Measurements from ENCODE around the gene APOBEC3F. TPM values are rescaled to one million over a fixed set of nuclear protein-coding genes. Genes with fewer than 3 reads are reported as not detected.

APOBEC3F gene
- total RNA-seq, 2 donors from 2014 or later = 3.4 to 6.3 TPM

DNA sequence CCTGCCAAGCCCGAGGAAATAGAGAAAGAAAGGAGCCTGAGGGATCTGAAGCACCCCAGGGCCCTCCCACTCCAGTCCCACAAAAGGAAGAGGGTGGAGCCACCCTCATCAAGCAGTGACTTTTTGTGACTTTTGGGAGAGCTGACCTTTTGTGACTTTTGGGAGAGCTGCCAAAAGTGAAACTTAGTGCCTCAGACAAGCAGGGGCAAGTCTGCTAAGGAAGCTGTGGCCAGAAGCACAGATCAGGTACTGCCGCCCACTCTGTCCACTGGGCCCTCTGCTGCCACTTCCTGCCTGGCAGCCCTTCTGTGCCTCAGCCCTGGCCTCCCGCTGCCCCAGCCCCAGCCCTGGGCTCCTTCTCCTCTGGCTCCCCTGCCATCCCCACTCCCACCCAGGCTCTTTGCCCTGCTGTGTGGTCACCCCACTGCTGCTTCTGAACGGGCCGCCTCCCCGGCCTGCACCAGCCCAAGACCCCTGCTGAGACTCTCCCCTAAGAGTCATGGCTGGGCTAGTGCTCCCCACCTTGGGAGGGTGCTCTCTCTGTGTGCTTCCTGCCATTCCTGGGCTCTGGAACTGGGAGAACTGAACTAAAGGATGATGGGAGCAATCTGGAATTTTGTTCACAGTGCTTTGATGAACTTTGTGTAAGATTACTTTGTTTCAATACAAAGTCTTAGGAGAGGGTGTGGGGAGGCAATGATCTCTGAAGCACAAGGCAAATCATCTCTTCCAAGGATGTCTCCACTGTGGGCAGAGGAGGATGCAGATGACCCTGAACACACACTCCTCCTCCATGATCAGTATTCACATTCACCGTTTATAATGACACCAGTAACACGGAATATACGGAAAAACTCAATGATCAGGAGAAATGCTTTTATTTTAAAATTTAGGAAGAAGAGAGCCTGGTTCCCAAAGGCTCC lies 56.7 kb downstream of the APOBEC3F start, which contains the start of gene APOBEC3H:
Gene APOBEC3H, plus strand, starts transcription at position 147 of the 923 bp plus-strand sequence. CDS start 3,035 bp downstream, outside the sequence.
- Histone ChIP-seq H3K27me3 (no peaks in the 10 kb centered on the region), H3K36me3 (no peaks in the 10 kb centered on the region), H3K9me3 (no peaks in the 10 kb centered on the region), H3K4me3 (no peak within 1 kb of the TSS), H3K4me1 (peaks cover 0 to 9% of the 10 kb centered on the region in 2 donors), H3K27ac (peak within 1 kb of the TSS in 1 of 2 donors; percentile 14)
- DNase-seq (ENCODE audit: low spot score) = no peak
- TF ChIP-seq, protein P1, sequence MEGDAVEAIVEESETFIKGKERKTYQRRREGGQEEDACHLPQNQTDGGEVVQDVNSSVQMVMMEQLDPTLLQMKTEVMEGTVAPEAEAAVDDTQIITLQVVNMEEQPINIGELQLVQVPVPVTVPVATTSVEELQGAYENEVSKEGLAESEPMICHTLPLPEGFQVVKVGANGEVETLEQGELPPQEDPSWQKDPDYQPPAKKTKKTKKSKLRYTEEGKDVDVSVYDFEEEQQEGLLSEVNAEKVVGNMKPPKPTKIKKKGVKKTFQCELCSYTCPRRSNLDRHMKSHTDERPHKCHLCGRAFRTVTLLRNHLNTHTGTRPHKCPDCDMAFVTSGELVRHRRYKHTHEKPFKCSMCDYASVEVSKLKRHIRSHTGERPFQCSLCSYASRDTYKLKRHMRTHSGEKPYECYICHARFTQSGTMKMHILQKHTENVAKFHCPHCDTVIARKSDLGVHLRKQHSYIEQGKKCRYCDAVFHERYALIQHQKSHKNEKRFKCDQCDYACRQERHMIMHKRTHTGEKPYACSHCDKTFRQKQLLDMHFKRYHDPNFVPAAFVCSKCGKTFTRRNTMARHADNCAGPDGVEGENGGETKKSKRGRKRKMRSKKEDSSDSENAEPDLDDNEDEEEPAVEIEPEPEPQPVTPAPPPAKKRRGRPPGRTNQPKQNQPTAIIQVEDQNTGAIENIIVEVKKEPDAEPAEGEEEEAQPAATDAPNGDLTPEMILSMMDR (IDR thresholded peaks at IDR 0.05) = no peak

DNA sequence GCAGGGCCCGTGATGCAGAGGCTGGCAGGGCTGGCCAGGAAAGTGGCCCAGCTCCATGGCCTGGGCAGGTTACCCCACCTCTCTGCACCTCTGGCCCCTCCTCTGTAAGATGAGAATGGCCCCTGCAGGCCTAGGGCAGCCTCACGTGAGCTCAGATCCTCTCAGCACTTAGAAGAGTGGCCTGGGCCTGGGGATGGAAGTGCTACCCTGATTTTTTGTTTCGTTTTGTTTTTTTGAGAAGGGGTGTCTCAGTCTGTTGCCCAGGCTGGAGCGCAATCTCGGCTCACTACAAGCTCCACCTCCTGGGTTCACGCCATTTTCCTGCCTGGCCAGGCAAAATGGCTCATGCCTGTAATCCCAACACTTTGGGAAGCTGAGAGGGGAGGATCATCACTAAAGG lies 57.4 kb downstream of the APOBEC3F start:
- Histone ChIP-seq H3K36me3 (no peaks in the 10 kb centered on the region), H3K27me3 (no peaks in the 10 kb centered on the region), H3K27ac (no peak overlapping the region), H3K9me3 (no peaks in the 10 kb centered on the region), H3K4me1 (peaks cover 0 to 9% of the 10 kb centered on the region in 2 donors), H3K4me3 (no peak overlapping the region)
- TF ChIP-seq, protein P1 (IDR thresholded peaks at IDR 0.05) = no peak
- DNase-seq (ENCODE audit: low spot score) = no peak

DNA sequence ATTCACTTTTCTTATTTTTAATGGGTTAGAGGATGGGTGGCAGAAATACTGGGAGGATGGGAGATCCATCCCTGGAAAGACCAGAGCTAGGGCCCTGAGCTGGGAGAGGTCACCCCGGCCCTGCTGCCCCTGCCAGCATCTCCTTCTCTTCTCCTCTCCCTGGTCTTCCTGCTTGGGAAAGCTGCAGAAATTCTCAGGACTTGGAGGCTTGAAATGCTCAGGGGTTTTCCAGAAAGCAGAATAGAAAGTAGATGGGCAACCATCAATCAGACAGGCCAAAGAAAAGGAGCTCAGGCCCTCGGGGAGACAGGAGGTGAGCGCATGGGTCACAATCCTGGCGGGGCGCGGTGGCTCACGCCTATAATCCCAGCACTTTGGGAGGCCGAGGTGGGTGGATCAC lies 57.9 kb downstream of the APOBEC3F start:
- Histone ChIP-seq H3K9me3 (no peaks in the 10 kb centered on the region), H3K27me3 (no peaks in the 10 kb centered on the region), H3K4me3 (no peak overlapping the region), H3K36me3 (no peaks in the 10 kb centered on the region), H3K27ac (no peak overlapping the region), H3K4me1 (peaks cover 0 to 9% of the 10 kb centered on the region in 2 donors)
- DNase-seq (ENCODE audit: low spot score) = no peak
- TF ChIP-seq, protein P1 (IDR thresholded peaks at IDR 0.05) = no peak

DNA sequence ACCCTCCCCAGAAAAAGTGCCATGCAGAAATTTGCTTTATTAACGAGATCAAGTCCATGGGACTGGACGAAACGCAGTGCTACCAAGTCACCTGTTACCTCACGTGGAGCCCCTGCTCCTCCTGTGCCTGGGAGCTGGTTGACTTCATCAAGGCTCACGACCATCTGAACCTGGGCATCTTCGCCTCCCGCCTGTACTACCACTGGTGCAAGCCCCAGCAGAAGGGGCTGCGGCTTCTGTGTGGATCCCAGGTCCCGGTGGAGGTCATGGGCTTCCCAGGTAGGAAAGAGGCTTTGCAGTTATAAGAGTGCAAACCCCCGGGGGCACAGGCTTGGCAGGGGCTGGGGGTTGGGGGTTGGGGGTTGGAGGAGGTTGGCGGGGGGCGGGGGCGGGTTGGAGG lies 60.6 kb downstream of the APOBEC3F start:
- TF ChIP-seq, protein P1 (IDR thresholded peaks at IDR 0.05) = no peak
- Histone ChIP-seq H3K27ac (no peak overlapping the region), H3K4me3 (no peak overlapping the region), H3K36me3 (no peaks in the 10 kb centered on the region), H3K27me3 (no peaks in the 10 kb centered on the region), H3K4me1 (peaks cover 0 to 9% of the 10 kb centered on the region in 2 donors), H3K9me3 (no peaks in the 10 kb centered on the region)
- no peak for DNase-seq (ENCODE audit: low spot score)

DNA sequence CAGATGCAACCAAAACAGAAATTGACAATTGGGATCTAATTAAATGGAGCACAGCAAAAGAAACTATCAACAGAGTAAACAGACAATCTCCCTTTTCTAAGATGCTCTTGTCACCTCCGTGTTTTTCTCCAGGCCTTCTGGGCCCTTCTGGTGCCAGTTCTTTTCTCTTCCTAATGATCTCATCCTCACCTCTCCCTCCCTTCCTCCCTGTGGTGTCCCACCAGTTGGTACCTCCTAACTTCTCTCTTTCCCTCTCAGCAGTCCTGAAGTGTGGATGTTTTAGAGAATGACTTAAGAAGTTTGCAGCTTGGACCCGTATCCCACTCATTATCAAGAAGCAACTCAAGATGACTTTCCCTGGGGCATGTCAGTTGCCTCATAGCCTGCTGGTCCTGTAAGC lies 62.8 kb downstream of the APOBEC3F start:
- Histone ChIP-seq H3K27me3 (no peaks in the 10 kb centered on the region), H3K27ac (no peak overlapping the region), H3K4me1 (no peaks in the 10 kb centered on the region), H3K36me3 (no peaks in the 10 kb centered on the region), H3K9me3 (no peaks in the 10 kb centered on the region), H3K4me3 (no peak overlapping the region)
- TF ChIP-seq, protein P1 (IDR thresholded peaks at IDR 0.05) = no peak
- no peak for DNase-seq (ENCODE audit: low spot score)

Other genes with a start within 250 kb of the APOBEC3F start
- gene DNAL4, start 246.7 kb upstream of the APOBEC3F start, total RNA-seq = 10 to 100 TPM; 12.3 TPM
- gene NPTXR, start 196.8 kb upstream of the APOBEC3F start, total RNA-seq = 10 to 100 TPM; 18.0 to 24.6 TPM
- 10 to 100 TPM; 28.0 to 57.0 TPM for gene CBX6, start 168.6 kb upstream of the APOBEC3F start, total RNA-seq
- 1 to 10 TPM in 1 of 2 donors, not detected in 1; 1.1 TPM for gene APOBEC3A, start 83.3 kb upstream of the APOBEC3F start, total RNA-seq
- under 1 TPM in 1 of 2 donors, not detected in 1; 0.90 TPM for gene APOBEC3B, start 58.5 kb upstream of the APOBEC3F start, total RNA-seq
- 10 to 100 TPM in 1 of 2 donors, 1 to 10 TPM in 1; 9.1 to 12.5 TPM for gene APOBEC3C, start 26.6 kb upstream of the APOBEC3F start, total RNA-seq
- 1 to 10 TPM in 1 of 2 donors, not detected in 1; 1.4 TPM for gene APOBEC3D, start 19.7 kb upstream of the APOBEC3F start, total RNA-seq
- 1 to 10 TPM; 2.5 to 3.2 TPM for gene APOBEC3G, start 36.4 kb downstream of the APOBEC3F start, total RNA-seq
- 1 to 10 TPM in 1 of 2 donors, not detected in 1; 1.3 TPM for gene APOBEC3H, start 56.4 kb downstream of the APOBEC3F start, total RNA-seq
- gene CBX7, start 111.8 kb downstream of the APOBEC3F start, total RNA-seq = 100 to 1,000 TPM in 1 of 2 donors, 10 to 100 TPM in 1; 62.0 to 111 TPM
- 10 to 100 TPM; 21.9 to 22.0 TPM for gene PDGFB, start 204.1 kb downstream of the APOBEC3F start, total RNA-seq

All from right atrium auricular region (tissue), 2 donors.